DOHH2 (cell line): ENCODE measurements around the gene SETD1A.

Experiments used
- EZH2phosphoT487 ChIP-seq: fragments of 200-600 bp; sonication (generic); IDR thresholded peaks from 2 replicates; pipeline ENCODE4 v1.6.1; 2017; ENCODE audit warnings: borderline replicate concordance, mild to moderate bottlenecking, antibody characterized with exemption, low read length, moderate library complexity, mixed read lengths
- TF ChIP-seq, protein P1 (sequence below): fragments of 200-600 bp; sonication (generic); IDR thresholded peaks from one replicate; pipeline ENCODE4 v1.5.1; 2014; ENCODE audit warnings: antibody characterized with exemption, mild to moderate bottlenecking, low read depth, low read length; ENCODE audit not compliant: poor library complexity, severe bottlenecking

DNA sequence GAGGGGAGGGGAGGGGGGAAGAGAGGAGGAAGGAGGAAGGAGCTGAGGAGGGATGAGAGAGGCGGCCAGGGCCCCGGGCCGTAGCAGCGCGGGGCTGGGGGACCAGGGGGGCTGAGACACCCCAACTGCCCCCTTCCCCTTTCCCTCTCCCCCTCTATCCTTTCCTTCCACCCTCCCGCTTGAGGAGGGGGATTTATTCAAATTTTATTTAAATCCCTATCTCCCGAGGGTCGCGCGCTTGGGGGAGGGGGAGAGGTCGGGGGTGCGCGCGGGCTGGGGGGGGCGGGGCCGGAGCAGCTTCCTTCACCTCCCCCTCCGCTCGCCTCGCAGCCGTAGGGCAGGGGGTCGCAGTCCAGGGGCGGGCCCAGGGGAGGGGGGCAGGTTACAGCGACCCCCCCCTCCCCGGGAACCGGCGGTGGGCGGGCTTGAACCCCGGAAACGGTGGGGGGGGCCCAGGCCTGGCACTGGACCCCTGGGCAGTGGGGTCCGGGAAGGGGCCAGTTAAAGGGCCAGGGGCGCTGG is 33.9 kb upstream of the SETD1A start, which contains the start of gene FBXL19:
- TF ChIP-seq, protein P1, sequence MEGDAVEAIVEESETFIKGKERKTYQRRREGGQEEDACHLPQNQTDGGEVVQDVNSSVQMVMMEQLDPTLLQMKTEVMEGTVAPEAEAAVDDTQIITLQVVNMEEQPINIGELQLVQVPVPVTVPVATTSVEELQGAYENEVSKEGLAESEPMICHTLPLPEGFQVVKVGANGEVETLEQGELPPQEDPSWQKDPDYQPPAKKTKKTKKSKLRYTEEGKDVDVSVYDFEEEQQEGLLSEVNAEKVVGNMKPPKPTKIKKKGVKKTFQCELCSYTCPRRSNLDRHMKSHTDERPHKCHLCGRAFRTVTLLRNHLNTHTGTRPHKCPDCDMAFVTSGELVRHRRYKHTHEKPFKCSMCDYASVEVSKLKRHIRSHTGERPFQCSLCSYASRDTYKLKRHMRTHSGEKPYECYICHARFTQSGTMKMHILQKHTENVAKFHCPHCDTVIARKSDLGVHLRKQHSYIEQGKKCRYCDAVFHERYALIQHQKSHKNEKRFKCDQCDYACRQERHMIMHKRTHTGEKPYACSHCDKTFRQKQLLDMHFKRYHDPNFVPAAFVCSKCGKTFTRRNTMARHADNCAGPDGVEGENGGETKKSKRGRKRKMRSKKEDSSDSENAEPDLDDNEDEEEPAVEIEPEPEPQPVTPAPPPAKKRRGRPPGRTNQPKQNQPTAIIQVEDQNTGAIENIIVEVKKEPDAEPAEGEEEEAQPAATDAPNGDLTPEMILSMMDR, result no peak
- TF ChIP-seq EZH2phosphoT487, result no peak
